OCI-LY3 (cell line): ENCODE data around the gene LRRN2.
"Not testable (repeated sequence)": the region's sequence is repeated elsewhere in the genome, so short reads cannot be mapped to it uniquely, and the experiment has no call there.

Experiments
- H2AFZ ChIP-seq: fragments of 200-600, 300-600 bp; shearing (Covaris generic); 2 replicates; pipeline ENCODE4 v1.6.0; 2014; ENCODE audit warnings: antibody characterized with exemption, low read depth, low read length
- H3K27ac ChIP-seq: fragments of 200-600, 300-600 bp; sonication (generic); 2 replicates; pipeline ENCODE4 v1.5.1; 2014; ENCODE audit warnings: mild to moderate bottlenecking, low read length, moderate library complexity, mixed read lengths
- H3K27me3 ChIP-seq: fragments of 200-600, 300-600 bp; sonication (generic); 2 replicates; pipeline ENCODE4 v1.6.1; 2014; ENCODE audit warnings: low read depth, low read length, mixed read lengths
- H3K36me3 ChIP-seq: fragments of 200-600, 300-600 bp; sonication (generic); replicated peaks from 2 replicates; pipeline ENCODE3; 2014; ENCODE audit warnings: low read depth, low read length, mixed read lengths
- H3K4me1 ChIP-seq: fragments of 300-600, 200-600 bp; sonication (generic); 2 replicates; pipeline ENCODE4 v1.6.1; 2014; ENCODE audit warnings: low read length, mixed read lengths
- H3K4me2 ChIP-seq: fragments of 200-600, 300-600 bp; sonication (generic); 2 replicates; pipeline ENCODE4 v1.6.1; 2014; ENCODE audit warnings: low read length, mixed read lengths
- H3K4me3 ChIP-seq: fragments of 300-600, 200-600 bp; sonication (generic); 2 replicates; pipeline ENCODE4 v1.5.1; 2014; ENCODE audit warnings: antibody characterized with exemption, mild to moderate bottlenecking, low read length, moderate library complexity
- H3K79me2 ChIP-seq: fragments of 300-600, 200-600 bp; shearing (Covaris generic); 2 replicates; pipeline ENCODE4 v1.6.1; 2014; ENCODE audit warnings: mild to moderate bottlenecking, low read length, mixed read lengths
- H3K9ac ChIP-seq: fragments of 300-600, 200-600 bp; shearing (Covaris generic); 2 replicates; pipeline ENCODE4 v1.6.0; 2014; ENCODE audit warnings: mild to moderate bottlenecking, low read length, moderate library complexity
- H3K9me3 ChIP-seq: fragments of 200-600, 300-600 bp; shearing (Covaris generic); 2 replicates; pipeline ENCODE4 v1.6.1; 2014; ENCODE audit warnings: low read length, mixed read lengths; ENCODE audit not compliant: insufficient read depth
- H4K20me1 ChIP-seq: fragments of 200-600, 300-600 bp; sonication (generic); 2 replicates; pipeline ENCODE4 v1.6.1; 2016; ENCODE audit warnings: low read length, mixed read lengths; ENCODE audit not compliant: insufficient read depth
- EZH2phosphoT487 ChIP-seq: fragments of 200-600 bp; shearing (Covaris generic); IDR thresholded peaks from 2 replicates; pipeline ENCODE4 v1.6.1; 2018; ENCODE audit warnings: antibody characterized with exemption, mixed run types, low read depth
- TF ChIP-seq, protein P1 (sequence below): fragments of 200-600, 300-600 bp; sonication (generic); IDR thresholded peaks from 2 replicates; pipeline ENCODE4 v1.5.1; 2014; ENCODE audit warnings: antibody characterized with exemption, low read length, low read depth

Gene LRRN2

GRCh38 chr1:204572923-204573922 lies 112.3 kb downstream of the LRRN2 start:
- Histone ChIP-seq H3K4me2 (no peak overlapping the region), H3K36me3 (peaks cover 9% of the 10 kb centered on the region), H3K9ac (no peak overlapping the region), H3K79me2 (no peaks in the 10 kb centered on the region), H3K27me3 (no peaks in the 10 kb centered on the region), H3K9me3 (no peaks in the 10 kb centered on the region), H2AFZ (no peak overlapping the region), H3K4me3 (no peak overlapping the region), H4K20me1 (no peaks in the 10 kb centered on the region), H3K27ac (no peak overlapping the region), H3K4me1 (peaks cover 1% of the 10 kb centered on the region)
- no peak for TF ChIP-seq EZH2phosphoT487
- TF ChIP-seq, protein P1, sequence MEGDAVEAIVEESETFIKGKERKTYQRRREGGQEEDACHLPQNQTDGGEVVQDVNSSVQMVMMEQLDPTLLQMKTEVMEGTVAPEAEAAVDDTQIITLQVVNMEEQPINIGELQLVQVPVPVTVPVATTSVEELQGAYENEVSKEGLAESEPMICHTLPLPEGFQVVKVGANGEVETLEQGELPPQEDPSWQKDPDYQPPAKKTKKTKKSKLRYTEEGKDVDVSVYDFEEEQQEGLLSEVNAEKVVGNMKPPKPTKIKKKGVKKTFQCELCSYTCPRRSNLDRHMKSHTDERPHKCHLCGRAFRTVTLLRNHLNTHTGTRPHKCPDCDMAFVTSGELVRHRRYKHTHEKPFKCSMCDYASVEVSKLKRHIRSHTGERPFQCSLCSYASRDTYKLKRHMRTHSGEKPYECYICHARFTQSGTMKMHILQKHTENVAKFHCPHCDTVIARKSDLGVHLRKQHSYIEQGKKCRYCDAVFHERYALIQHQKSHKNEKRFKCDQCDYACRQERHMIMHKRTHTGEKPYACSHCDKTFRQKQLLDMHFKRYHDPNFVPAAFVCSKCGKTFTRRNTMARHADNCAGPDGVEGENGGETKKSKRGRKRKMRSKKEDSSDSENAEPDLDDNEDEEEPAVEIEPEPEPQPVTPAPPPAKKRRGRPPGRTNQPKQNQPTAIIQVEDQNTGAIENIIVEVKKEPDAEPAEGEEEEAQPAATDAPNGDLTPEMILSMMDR, result no peak

DNA sequence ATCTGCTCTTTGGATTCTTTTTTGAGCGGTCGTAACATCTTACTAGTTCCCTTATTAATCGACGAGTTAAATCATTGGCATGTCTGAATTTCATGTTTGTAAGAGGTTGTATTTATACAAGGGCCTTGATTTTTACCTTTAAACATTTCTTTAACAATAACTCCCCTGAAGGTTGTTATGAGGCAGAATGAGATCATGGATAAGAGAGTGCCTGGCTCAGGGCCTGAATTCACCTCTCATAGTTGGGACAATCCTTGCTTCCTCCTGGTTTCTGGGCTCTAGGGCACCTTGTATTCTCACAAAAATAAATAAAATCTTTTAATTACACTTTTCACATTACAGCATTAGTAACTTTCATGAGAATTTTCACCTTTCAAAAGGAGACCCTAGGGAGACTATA lies 113.9 kb downstream of the LRRN2 start:
- Histone ChIP-seq H3K9me3 (no peaks in the 10 kb centered on the region), H3K9ac (no peak overlapping the region), H3K27ac (no peak overlapping the region), H3K36me3 (peaks cover 16% of the 10 kb centered on the region), H3K79me2 (no peaks in the 10 kb centered on the region), H2AFZ (no peak overlapping the region), H3K4me1 (no peaks in the 10 kb centered on the region), H3K4me3 (no peak overlapping the region), H3K4me2 (no peak overlapping the region), H3K27me3 (no peaks in the 10 kb centered on the region), H4K20me1 (no peaks in the 10 kb centered on the region)
- TF ChIP-seq, protein P1, result no peak
- TF ChIP-seq EZH2phosphoT487, result no peak

DNA sequence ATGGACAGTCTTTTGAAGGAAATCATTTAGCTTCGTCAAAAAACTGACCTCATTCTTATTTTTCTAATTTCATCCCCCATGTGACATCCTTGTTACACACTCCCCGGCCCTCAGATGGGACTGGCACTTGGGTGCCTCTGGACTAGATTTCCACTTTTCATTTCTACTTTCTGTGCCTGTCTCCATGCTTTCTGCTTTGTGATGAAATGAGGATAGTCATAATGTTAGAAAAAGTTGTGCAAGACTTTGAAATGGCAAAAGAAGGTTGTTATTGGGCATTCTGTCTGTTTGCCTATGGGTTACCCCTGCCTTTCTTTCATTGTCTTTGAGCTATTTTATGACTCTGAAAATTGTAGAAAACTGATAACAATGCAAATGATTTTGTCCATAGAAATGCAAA lies 114.4 kb downstream of the LRRN2 start:
- Histone ChIP-seq H4K20me1 (no peaks in the 10 kb centered on the region), H2AFZ (no peak overlapping the region), H3K27ac (no peak overlapping the region), H3K4me2 (no peak overlapping the region), H3K36me3 (peaks cover 21% of the 10 kb centered on the region), H3K9me3 (no peaks in the 10 kb centered on the region), H3K27me3 (no peaks in the 10 kb centered on the region), H3K79me2 (no peaks in the 10 kb centered on the region), H3K4me1 (no peaks in the 10 kb centered on the region), H3K4me3 (no peak overlapping the region), H3K9ac (no peak overlapping the region)
- TF ChIP-seq, protein P1, result no peak
- TF ChIP-seq EZH2phosphoT487, result no peak

GRCh38 chr1:204570021-204570420 lies 115.5 kb downstream of the LRRN2 start:
- peaks cover 21% of the 10 kb centered on the region for H3K36me3 ChIP-seq
- H3K4me3 ChIP-seq, H3K4me2 ChIP-seq, H3K9me3 ChIP-seq, H3K27ac ChIP-seq, H2AFZ ChIP-seq, H3K9ac ChIP-seq, H3K4me1 ChIP-seq, H3K79me2 ChIP-seq, H3K27me3 ChIP-seq, H4K20me1 ChIP-seq: not testable (repeated sequence)
